Measurements from ENCODE around the gene KIAA1614.

KIAA1614 gene

GRCh38 chr1:180933141-180933540 lies 20.4 kb downstream of the KIAA1614 start:
- no peaks in the 10 kb centered on the region for H3K36me3 ChIP-seq (ENCODE audit: control insufficient read depth in 1 of 2, insufficient read depth in 2 of 2, low read length in 2 of 2)
- H3K27ac ChIP-seq (ENCODE audit: low read depth, low read length): no peak overlapping the region
- no peak overlapping the region for H3K4me3 ChIP-seq (ENCODE audit: low read depth in 1 of 2, low read length in 2 of 2)
- H3K9me3 ChIP-seq (ENCODE audit: control insufficient read depth in 1 of 2, low read length in 2 of 2): no peaks in the 10 kb centered on the region
- H3K4me1 ChIP-seq (ENCODE audit: control insufficient read depth in 1 of 2, insufficient read depth in 2 of 2, low read length in 2 of 2): peaks cover 0 to 8% of the 10 kb centered on the region in 2 donors
- no peak overlapping the region for H3K9ac ChIP-seq (ENCODE audit: low read depth in 1 of 2, low read length in 2 of 2)
- no peaks in the 10 kb centered on the region for H3K27me3 ChIP-seq (ENCODE audit: control insufficient read depth in 1 of 2, insufficient read depth in 2 of 2, low read length in 2 of 2)

- H3K9me3 ChIP-seq (ENCODE audit: control insufficient read depth in 1 of 2, low read length in 2 of 2): no peaks in the 10 kb centered on the region
- no peak overlapping the region for H3K9ac ChIP-seq (ENCODE audit: low read depth in 1 of 2, low read length in 2 of 2)
- H3K36me3 ChIP-seq (ENCODE audit: control insufficient read depth in 1 of 2, insufficient read depth in 2 of 2, low read length in 2 of 2): no peaks in the 10 kb centered on the region
- H3K4me1 ChIP-seq (ENCODE audit: control insufficient read depth in 1 of 2, insufficient read depth in 2 of 2, low read length in 2 of 2): peaks cover 0 to 8% of the 10 kb centered on the region in 2 donors
- H3K27me3 ChIP-seq (ENCODE audit: control insufficient read depth in 1 of 2, insufficient read depth in 2 of 2, low read length in 2 of 2): no peaks in the 10 kb centered on the region
- no peak overlapping the region for H3K27ac ChIP-seq (ENCODE audit: low read depth, low read length)
- no peak overlapping the region for H3K4me3 ChIP-seq (ENCODE audit: low read depth in 1 of 2, low read length in 2 of 2)
These were observed 21.9 kb downstream of the KIAA1614 start for GRCh38 chr1:180934563-180934962.

- Histone ChIP-seq H3K27ac (ENCODE audit: low read depth, low read length) (no peak overlapping the region), H3K9ac (ENCODE audit: low read depth in 1 of 2, low read length in 2 of 2) (no peak overlapping the region), H3K4me1 (ENCODE audit: control insufficient read depth in 1 of 2, insufficient read depth in 2 of 2, low read length in 2 of 2) (peaks cover 0 to 8% of the 10 kb centered on the region in 2 donors), H3K9me3 (ENCODE audit: control insufficient read depth in 1 of 2, low read length in 2 of 2) (no peaks in the 10 kb centered on the region), H3K27me3 (ENCODE audit: control insufficient read depth in 1 of 2, insufficient read depth in 2 of 2, low read length in 2 of 2) (no peaks in the 10 kb centered on the region), H3K4me3 (ENCODE audit: low read depth in 1 of 2, low read length in 2 of 2) (peak overlapping the region; percentile 29), H3K36me3 (ENCODE audit: control insufficient read depth in 1 of 2, insufficient read depth in 2 of 2, low read length in 2 of 2) (no peaks in the 10 kb centered on the region)
These were observed 22.8 kb downstream of the KIAA1614 start for GRCh38 chr1:180935326-180936109.

- Histone ChIP-seq H3K4me1 (ENCODE audit: control insufficient read depth in 1 of 2, insufficient read depth in 2 of 2, low read length in 2 of 2) (peaks cover 0 to 8% of the 10 kb centered on the region in 2 donors), H3K9me3 (ENCODE audit: control insufficient read depth in 1 of 2, low read length in 2 of 2) (no peaks in the 10 kb centered on the region), H3K36me3 (ENCODE audit: control insufficient read depth in 1 of 2, insufficient read depth in 2 of 2, low read length in 2 of 2) (no peaks in the 10 kb centered on the region), H3K9ac (ENCODE audit: low read depth in 1 of 2, low read length in 2 of 2) (no peak overlapping the region), H3K27ac (ENCODE audit: low read depth, low read length) (no peak overlapping the region), H3K4me3 (ENCODE audit: low read depth in 1 of 2, low read length in 2 of 2) (no peak overlapping the region), H3K27me3 (ENCODE audit: control insufficient read depth in 1 of 2, insufficient read depth in 2 of 2, low read length in 2 of 2) (no peaks in the 10 kb centered on the region)
These were observed 23.7 kb downstream of the KIAA1614 start for GRCh38 chr1:180936110-180937011.

GRCh38 chr1:180937012-180937372 lies 24.3 kb downstream of the KIAA1614 start:
- Histone ChIP-seq H3K4me1 (ENCODE audit: control insufficient read depth in 1 of 2, insufficient read depth in 2 of 2, low read length in 2 of 2) (peaks cover 0 to 8% of the 10 kb centered on the region in 2 donors), H3K4me3 (ENCODE audit: low read depth in 1 of 2, low read length in 2 of 2) (no peak overlapping the region), H3K27me3 (ENCODE audit: control insufficient read depth in 1 of 2, insufficient read depth in 2 of 2, low read length in 2 of 2) (no peaks in the 10 kb centered on the region), H3K36me3 (ENCODE audit: control insufficient read depth in 1 of 2, insufficient read depth in 2 of 2, low read length in 2 of 2) (no peaks in the 10 kb centered on the region), H3K9ac (ENCODE audit: low read depth in 1 of 2, low read length in 2 of 2) (no peak overlapping the region), H3K27ac (ENCODE audit: low read depth, low read length) (no peak overlapping the region), H3K9me3 (ENCODE audit: control insufficient read depth in 1 of 2, low read length in 2 of 2) (no peaks in the 10 kb centered on the region)

GRCh38 chr1:180937624-180938225 lies 25.0 kb downstream of the KIAA1614 start:
- H3K4me3 ChIP-seq (ENCODE audit: low read depth in 1 of 2, low read length in 2 of 2): no peak overlapping the region
- no peaks in the 10 kb centered on the region for H3K27me3 ChIP-seq (ENCODE audit: control insufficient read depth in 1 of 2, insufficient read depth in 2 of 2, low read length in 2 of 2)
- no peaks in the 10 kb centered on the region for H3K9me3 ChIP-seq (ENCODE audit: control insufficient read depth in 1 of 2, low read length in 2 of 2)
- no peak overlapping the region for H3K9ac ChIP-seq (ENCODE audit: low read depth in 1 of 2, low read length in 2 of 2)
- H3K27ac ChIP-seq (ENCODE audit: low read depth, low read length): no peak overlapping the region
- H3K4me1 ChIP-seq (ENCODE audit: control insufficient read depth in 1 of 2, insufficient read depth in 2 of 2, low read length in 2 of 2): peaks cover 0 to 8% of the 10 kb centered on the region in 2 donors
- no peaks in the 10 kb centered on the region for H3K36me3 ChIP-seq (ENCODE audit: control insufficient read depth in 1 of 2, insufficient read depth in 2 of 2, low read length in 2 of 2)

GRCh38 chr1:180939073-180939710 lies 26.5 kb downstream of the KIAA1614 start:
- peaks cover 0 to 8% of the 10 kb centered on the region in 2 donors for H3K4me1 ChIP-seq (ENCODE audit: control insufficient read depth in 1 of 2, insufficient read depth in 2 of 2, low read length in 2 of 2)

GRCh38 chr1:180939711-180940103 lies 27.0 kb downstream of the KIAA1614 start:
- Histone ChIP-seq H3K9ac (ENCODE audit: low read depth in 1 of 2, low read length in 2 of 2) (no peak overlapping the region), H3K27ac (ENCODE audit: low read depth, low read length) (no peak overlapping the region), H3K4me3 (ENCODE audit: low read depth in 1 of 2, low read length in 2 of 2) (no peak overlapping the region), H3K36me3 (ENCODE audit: control insufficient read depth in 1 of 2, insufficient read depth in 2 of 2, low read length in 2 of 2) (peaks cover 3 to 4% of the 10 kb centered on the region in 2 donors), H3K9me3 (ENCODE audit: control insufficient read depth in 1 of 2, low read length in 2 of 2) (no peaks in the 10 kb centered on the region), H3K27me3 (ENCODE audit: control insufficient read depth in 1 of 2, insufficient read depth in 2 of 2, low read length in 2 of 2) (no peaks in the 10 kb centered on the region), H3K4me1 (ENCODE audit: control insufficient read depth in 1 of 2, insufficient read depth in 2 of 2, low read length in 2 of 2) (peaks cover 0 to 8% of the 10 kb centered on the region in 2 donors)

More at GRCh38 chr1:180939073-180939710, 26.5 kb downstream of the KIAA1614 start:
- H3K27ac ChIP-seq (ENCODE audit: low read depth, low read length): no peak overlapping the region
- H3K36me3 ChIP-seq (ENCODE audit: control insufficient read depth in 1 of 2, insufficient read depth in 2 of 2, low read length in 2 of 2): peaks cover 0 to 1% of the 10 kb centered on the region in 2 donors
- no peak overlapping the region for H3K4me3 ChIP-seq (ENCODE audit: low read depth in 1 of 2, low read length in 2 of 2)
- no peak overlapping the region for H3K9ac ChIP-seq (ENCODE audit: low read depth in 1 of 2, low read length in 2 of 2)
- H3K9me3 ChIP-seq (ENCODE audit: control insufficient read depth in 1 of 2, low read length in 2 of 2): no peaks in the 10 kb centered on the region
- H3K27me3 ChIP-seq (ENCODE audit: control insufficient read depth in 1 of 2, insufficient read depth in 2 of 2, low read length in 2 of 2): no peaks in the 10 kb centered on the region

- Histone ChIP-seq H3K4me1 (ENCODE audit: control insufficient read depth in 1 of 2, insufficient read depth in 2 of 2, low read length in 2 of 2) (peaks cover 0 to 7% of the 10 kb centered on the region in 2 donors), H3K27ac (ENCODE audit: low read depth, low read length) (no peak overlapping the region), H3K36me3 (ENCODE audit: control insufficient read depth in 1 of 2, insufficient read depth in 2 of 2, low read length in 2 of 2) (peaks cover 3 to 4% of the 10 kb centered on the region in 2 donors), H3K27me3 (ENCODE audit: control insufficient read depth in 1 of 2, insufficient read depth in 2 of 2, low read length in 2 of 2) (no peaks in the 10 kb centered on the region), H3K9me3 (ENCODE audit: control insufficient read depth in 1 of 2, low read length in 2 of 2) (no peaks in the 10 kb centered on the region), H3K9ac (ENCODE audit: low read depth in 1 of 2, low read length in 2 of 2) (no peak overlapping the region), H3K4me3 (ENCODE audit: low read depth in 1 of 2, low read length in 2 of 2) (no peak overlapping the region)
These were observed 27.7 kb downstream of the KIAA1614 start for GRCh38 chr1:180940445-180940844.

Data from duodenal mucosa (tissue), 2 donors.